Activated B cell treated with CpG ODN at 0.5 μM for 24 hours (primary cell): ENCODE data around the gene MCM3AP. TPM values are rescaled to one million over a fixed set of nuclear protein-coding genes. Genes with fewer than 3 reads are reported as not detected.

Source experiments
- ATAC-seq: fragments of 200-7000 bp; cut with Tn5 transposase; one replicate; pipeline ENCODE4 v1.10.0; 2021; ENCODE audit warnings: low read depth, mild to moderate bottlenecking, moderate library complexity
- CTCF ChIA-PET: fragments of 350-600 bp; sonication (Branson Sonifier 250); formaldehyde crosslinking; loops from one replicate; lab custom pipeline; 2021; ENCODE audit warnings: antibody characterized with exemption; lab: Charles Lee
- POLR2A ChIA-PET: fragments of 350-600 bp; sonication (Branson Sonifier 250); formaldehyde crosslinking; loops from one replicate; lab custom pipeline; 2021; ENCODE audit warnings: antibody characterized with exemption; lab: Charles Lee
- DNase-seq: peaks from one replicate; pipeline ENCODE4 v3.0.0; 2022
- H3K27ac Mint-ChIP-seq: one replicate; pipeline ENCODE4 v1.8.0; 2020; ENCODE audit warnings: mixed read lengths
- H3K27me3 Mint-ChIP-seq: one replicate; pipeline ENCODE4 v1.8.0; 2021; ENCODE audit warnings: mixed read lengths
- H3K36me3 Mint-ChIP-seq: one replicate; pipeline ENCODE4 v1.8.0; 2021; ENCODE audit warnings: low read depth, mixed read lengths
- H3K4me1 Mint-ChIP-seq: one replicate; pipeline ENCODE4 v1.8.0; 2021; ENCODE audit warnings: mixed read lengths
- H3K4me3 Mint-ChIP-seq: one replicate; pipeline ENCODE4 v1.8.0; 2020; ENCODE audit warnings: mild to moderate bottlenecking, mixed read lengths
- H3K9me3 Mint-ChIP-seq: one replicate; pipeline ENCODE4 v1.8.0; 2020; ENCODE audit warnings: mixed read lengths
- intact Hi-C: fragments of 100-400 bp; cut with micrococcal nuclease; formaldehyde crosslinking; loops from one replicate; pipeline ENCODE4 v1.15.1; 2024
- total RNA-seq: library from RNA; stranded (reverse); gene quantifications from 2 replicates; pipeline ENCODE4 v1.2.3, GENCODE V29; 2022
- TF ChIP-seq, protein P1 (sequence below): fragments of 200-600 bp; IDR thresholded peaks from one replicate; pipeline ENCODE4 v1.8.0; 2022; ENCODE audit warnings: antibody characterized with exemption, mild to moderate bottlenecking

MCM3AP gene
- total RNA-seq, 1 donor from 2014 or later = 147 TPM

GRCh38 chr21:46196733-46197132 is 88.7 kb downstream of the MCM3AP start:
- intact Hi-C loops = no loop called here
- Mint-ChIP-seq H3K27ac (no peak overlapping the region), H3K9me3 (no peaks in the 10 kb centered on the region), H3K36me3 (peaks cover 75% of the 10 kb centered on the region), H3K27me3 (no peaks in the 10 kb centered on the region), H3K4me1 (no peaks in the 10 kb centered on the region), H3K4me3 (no peak overlapping the region)
- TF ChIP-seq, protein P1, sequence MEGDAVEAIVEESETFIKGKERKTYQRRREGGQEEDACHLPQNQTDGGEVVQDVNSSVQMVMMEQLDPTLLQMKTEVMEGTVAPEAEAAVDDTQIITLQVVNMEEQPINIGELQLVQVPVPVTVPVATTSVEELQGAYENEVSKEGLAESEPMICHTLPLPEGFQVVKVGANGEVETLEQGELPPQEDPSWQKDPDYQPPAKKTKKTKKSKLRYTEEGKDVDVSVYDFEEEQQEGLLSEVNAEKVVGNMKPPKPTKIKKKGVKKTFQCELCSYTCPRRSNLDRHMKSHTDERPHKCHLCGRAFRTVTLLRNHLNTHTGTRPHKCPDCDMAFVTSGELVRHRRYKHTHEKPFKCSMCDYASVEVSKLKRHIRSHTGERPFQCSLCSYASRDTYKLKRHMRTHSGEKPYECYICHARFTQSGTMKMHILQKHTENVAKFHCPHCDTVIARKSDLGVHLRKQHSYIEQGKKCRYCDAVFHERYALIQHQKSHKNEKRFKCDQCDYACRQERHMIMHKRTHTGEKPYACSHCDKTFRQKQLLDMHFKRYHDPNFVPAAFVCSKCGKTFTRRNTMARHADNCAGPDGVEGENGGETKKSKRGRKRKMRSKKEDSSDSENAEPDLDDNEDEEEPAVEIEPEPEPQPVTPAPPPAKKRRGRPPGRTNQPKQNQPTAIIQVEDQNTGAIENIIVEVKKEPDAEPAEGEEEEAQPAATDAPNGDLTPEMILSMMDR = no peak
- ChIA-PET CTCF (no interaction called here), POLR2A (no interaction called here)
- no peak for ATAC-seq
- peak; percentile 7 for DNase-seq

GRCh38 chr21:46195595-46196195 is 89.7 kb downstream of the MCM3AP start:
- H3K4me3 Mint-ChIP-seq = no peak overlapping the region
- POLR2A ChIA-PET = no interaction called here
- H3K36me3 Mint-ChIP-seq = peaks cover 80% of the 10 kb centered on the region
- intact Hi-C loops = no loop called here
- H3K27ac Mint-ChIP-seq = no peak overlapping the region
- ATAC-seq = no peak
- TF ChIP-seq, protein P1 = no peak
- no peaks in the 10 kb centered on the region for H3K9me3 Mint-ChIP-seq
- CTCF ChIA-PET = no interaction called here
- no peaks in the 10 kb centered on the region for H3K27me3 Mint-ChIP-seq
- DNase-seq = no peak
- H3K4me1 Mint-ChIP-seq = no peaks in the 10 kb centered on the region

DNA sequence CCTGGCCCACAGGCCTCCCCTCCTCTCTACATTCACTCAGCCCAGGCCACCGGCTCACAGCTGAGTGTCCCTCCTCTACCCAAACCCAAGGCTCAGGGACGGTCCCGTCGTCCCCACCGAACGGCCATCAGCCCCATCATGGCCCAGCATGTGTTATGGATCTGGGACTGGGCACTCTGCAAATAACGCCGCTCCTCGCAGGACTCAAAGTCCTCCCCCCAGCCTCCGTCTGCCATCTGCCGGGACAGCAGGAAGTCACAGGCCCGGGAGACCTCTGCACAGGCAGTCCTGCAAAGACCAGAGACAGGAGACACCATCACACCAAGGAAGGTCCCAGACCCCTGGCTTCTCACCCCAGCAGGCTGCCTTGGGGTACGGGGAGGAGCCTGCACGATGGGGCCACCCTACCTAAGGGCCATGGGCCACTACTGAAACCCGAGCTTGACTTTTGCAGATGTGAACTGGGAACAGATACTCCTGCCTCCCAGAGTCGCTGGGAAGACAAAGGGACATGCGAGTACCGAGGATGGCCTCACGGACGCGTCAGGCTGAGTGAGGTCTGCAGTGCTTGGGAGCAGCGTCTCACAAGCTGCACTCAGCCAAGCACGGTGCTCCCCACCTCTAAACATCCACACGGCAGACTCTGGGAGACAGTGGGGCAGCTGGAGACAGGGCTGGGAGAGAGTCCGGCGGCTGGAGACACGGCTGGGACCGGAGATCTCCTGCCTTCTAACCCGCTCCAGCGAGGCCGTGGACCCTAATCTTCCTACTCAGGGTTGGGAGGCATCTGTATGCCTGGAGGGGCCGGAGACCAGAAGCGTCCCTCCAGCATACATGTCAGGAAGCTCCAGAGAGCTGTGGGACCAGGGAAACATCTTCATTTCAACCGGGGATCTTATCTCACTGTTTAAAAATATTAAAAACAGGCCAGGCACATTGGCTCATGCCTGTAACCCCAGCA is 90.8 kb downstream of the MCM3AP start:
- Mint-ChIP-seq H3K36me3 (peaks cover 71% of the 10 kb centered on the region), H3K27ac (no peak overlapping the region), H3K4me1 (no peaks in the 10 kb centered on the region), H3K9me3 (no peaks in the 10 kb centered on the region), H3K27me3 (no peaks in the 10 kb centered on the region), H3K4me3 (no peak overlapping the region)
- TF ChIP-seq, protein P1 = no peak
- POLR2A ChIA-PET = no interaction called here
- no peak for ATAC-seq
- CTCF ChIA-PET = interaction anchor here (0.7 kb wide), 1 partner anchor 197 kb away, joined by 3 read pairs; no protein-coding TSS in a partner anchor
- DNase-seq = no peak
- intact Hi-C loops = no loop called here

DNA sequence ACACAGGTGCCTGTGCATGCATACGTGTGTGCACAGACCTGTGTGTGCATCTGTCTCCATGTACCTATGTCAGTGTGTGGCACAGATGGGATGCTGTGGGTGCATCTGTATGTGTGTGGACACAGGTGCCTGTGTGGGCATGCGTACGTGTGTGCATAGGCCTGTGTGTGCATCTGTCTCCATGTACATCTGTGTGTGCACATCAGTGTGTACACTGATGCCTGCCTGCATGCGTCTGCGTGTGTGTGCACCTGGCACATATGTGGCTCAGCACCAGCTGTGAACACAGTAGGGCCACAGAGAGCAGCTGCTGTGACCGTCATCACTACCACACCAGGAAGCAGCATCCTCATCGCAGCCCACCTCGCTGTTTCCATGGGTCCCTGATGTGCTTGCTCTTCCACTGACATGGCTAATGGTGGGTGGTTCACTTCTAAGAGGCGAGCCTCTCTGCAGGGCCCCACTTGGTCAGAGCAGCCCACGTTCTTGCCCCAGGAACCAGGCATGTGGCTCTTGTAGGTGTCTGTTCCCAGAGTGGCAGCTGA is 91.5 kb downstream of the MCM3AP start:
- no peak for ATAC-seq
- POLR2A ChIA-PET = no interaction called here
- Mint-ChIP-seq H3K4me1 (no peaks in the 10 kb centered on the region), H3K27me3 (no peaks in the 10 kb centered on the region), H3K9me3 (no peaks in the 10 kb centered on the region), H3K36me3 (peaks cover 63% of the 10 kb centered on the region), H3K27ac (no peak overlapping the region), H3K4me3 (no peak overlapping the region)
- TF ChIP-seq, protein P1 = no peak
- intact Hi-C loops = no loop called here
- no peak for DNase-seq
- CTCF ChIA-PET = interaction anchor here (0.7 kb wide), 1 partner anchor 198 kb away, joined by 3 read pairs; no protein-coding TSS in a partner anchor
